HG03095 (cell line): Measurements from ENCODE around the gene MMP24.
"Not testable (repeated sequence)": the region's sequence is repeated elsewhere in the genome, so short reads cannot be mapped to it uniquely, and the experiment has no call there.

Experiments used
- ATAC-seq: cut with Tn5 transposase; IDR thresholded peaks from one replicate; pipeline ENCODE4 v1.9.1; 2021; ENCODE audit warnings: moderate library complexity; ENCODE audit not compliant: unreplicated experiment

The MMP24 gene

DNA sequence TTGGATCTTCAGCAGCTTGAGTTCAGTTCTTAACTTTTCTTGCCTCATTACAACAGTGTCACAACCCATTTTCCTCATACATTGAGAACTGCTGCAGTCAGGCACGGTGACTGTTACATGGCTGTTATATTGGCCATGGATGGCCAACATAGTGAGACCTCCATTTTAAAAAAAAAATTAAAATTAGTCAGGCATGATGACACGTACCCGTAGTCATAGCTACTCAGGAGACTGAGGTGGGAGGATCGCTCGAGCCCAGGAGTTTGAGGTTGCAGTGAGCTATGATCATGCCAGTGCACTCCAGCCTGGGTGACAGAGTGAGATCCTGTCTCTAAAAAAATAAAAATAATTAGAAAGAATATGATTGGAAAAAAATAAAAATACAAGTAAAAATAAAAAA is 9.9 kb upstream of the MMP24 start:
- no peak for ATAC-seq

DNA sequence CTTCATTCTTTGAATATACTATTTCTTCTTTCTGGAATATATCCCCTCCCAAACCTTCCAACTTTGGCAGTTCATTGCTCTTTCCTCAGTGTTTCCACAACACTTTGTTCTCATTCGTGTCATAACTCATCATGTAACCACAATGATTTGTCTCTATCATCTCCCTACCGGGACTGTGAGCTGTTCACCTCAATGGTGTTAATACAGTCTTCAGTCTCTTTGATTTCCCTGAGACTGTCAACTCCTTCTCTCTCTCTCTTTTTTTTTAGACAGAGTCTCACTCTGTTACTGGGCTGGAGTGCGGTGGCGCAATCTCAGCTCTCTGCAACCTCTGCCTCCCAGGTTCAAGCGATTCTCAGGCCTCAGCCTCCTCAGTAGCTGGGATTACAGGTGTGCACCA is 2.5 kb upstream of the MMP24 start:
- ATAC-seq, result no peak

DNA sequence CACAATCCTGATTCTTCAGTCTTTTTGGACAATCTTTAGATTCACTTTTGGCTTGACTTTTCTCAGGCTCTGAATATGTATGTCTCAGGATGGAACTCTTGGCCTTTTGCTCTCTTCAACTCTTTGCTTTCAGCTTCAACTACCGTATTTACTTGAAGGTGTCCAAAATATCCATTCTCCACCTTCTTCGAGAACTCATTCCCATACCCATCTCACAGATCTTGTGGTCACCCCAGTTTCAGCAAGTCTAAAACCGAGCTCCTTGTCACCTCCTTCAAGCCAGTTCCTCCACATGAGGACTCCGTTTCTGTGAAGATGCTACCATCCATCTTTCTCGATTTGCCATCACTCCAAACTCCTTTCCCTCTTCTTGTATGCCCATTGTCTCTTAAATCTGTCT is 2.0 kb upstream of the MMP24 start:
- no peak for ATAC-seq

DNA sequence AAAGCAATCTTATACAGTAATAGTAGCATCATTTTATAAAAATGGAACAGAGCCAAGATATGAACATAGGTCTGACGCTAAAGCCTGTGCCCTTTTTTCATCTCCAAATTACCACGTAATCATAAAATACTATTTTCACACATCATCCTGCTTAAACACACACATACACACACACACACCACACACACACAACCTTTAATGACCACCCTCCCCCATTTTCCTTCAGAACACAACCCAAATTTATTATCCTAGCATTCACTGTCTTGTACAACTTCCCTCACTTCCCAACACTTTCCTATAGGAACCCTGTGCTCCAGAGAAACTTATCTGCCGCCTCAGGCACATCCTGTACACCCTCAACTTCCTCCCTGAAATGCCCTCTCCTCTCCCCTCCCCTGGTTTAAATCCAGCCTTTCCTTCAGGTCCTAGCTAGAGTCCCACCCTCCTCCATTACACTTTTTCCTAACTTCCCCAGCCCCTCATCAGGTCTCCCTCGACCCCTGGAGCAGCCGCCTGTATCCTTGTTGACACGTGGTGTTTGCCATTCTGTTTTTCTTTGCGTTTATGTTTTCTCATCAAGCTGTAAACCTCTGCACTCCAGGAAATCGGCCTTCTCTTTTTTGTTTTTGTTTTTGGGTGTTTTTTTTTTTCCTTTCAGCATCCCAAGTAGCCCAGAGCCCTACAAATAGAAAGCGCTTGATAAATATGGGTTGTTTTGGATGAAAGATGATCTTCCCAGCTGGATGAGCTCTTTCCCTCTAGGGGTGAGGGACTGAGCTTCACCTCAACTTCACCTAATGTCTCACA is 968 bp upstream of the MMP24 start:
- no peak for ATAC-seq

DNA sequence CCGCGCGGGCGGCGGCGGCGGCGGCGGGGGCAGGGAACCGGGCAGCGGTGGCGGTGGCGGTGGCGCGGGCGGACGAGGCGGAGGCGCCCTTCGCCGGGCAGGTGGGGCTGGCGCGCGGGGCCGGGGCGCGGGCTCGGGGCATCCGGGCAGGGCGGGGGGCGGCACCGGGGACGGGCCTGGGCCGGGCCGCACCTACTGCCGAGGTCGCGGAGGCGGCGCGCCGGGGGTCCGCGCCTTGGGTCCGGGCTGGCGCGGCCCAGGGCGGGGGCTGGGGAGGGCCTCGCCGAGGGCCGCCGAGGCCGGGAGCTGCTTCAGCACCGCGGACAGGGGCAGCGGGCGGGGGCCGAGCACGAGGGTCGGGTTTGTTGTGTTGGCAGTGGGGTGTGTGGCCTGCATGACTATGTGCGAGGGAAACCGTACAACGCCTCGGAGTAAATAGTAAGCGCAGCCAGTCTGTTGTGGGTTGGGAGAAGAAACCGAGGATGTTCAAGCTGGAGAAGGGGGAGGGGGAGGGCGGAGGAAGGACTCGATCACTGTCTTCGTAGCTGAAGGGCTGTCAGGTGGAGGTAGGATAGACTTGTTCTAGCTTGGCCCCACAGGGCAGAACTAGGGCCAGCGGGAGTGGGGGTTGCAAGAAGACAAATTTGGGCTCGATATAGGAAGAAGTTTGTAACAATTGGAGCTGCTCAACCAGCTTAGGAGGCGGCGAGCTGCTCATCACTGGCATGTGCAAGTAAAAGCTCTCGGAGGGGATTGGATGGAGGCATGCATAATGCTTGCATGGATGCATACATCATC is 593 bp downstream of the MMP24 start:
- no peak for ATAC-seq

DNA sequence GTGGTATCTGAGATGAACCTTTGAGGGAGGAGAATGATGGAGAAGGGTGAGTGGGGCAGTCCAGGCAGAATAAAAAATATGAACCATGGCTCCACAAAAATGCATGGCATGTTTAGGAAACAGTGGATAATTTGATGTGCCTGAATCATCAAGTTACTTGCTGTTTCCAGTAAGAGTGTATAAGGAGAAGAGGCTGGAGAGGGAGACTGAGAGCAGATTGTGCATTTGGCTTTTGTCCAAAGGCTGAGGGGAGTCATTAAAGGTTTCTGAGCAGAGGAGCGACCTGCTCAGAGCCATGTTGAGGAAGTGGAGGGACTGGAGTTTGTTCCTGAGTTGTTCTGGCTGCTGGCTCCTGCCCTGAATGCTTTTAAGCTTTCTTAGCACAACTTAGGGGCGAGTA is 6.1 kb downstream of the MMP24 start:
- no peak for ATAC-seq

DNA sequence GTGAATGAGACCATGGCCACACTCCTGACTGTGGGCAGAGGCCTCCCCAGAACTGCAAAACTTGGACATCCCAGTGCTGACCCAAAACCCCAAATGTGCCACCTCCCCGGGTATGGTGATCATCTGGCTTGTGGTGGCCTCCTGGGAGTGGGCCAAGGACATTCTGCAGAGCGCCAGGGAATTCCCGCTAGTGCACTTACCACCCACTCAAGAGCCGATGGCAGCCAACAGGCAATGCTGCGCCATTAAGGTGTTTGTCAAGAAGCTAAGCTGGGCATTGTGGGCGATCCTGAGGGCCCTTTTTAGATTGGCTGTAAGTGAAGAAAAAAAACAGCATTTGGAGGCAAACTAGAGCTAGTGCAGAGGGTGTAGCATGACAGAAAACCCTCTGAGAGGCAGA is 9.4 kb downstream of the MMP24 start:
- ATAC-seq, result no peak

DNA sequence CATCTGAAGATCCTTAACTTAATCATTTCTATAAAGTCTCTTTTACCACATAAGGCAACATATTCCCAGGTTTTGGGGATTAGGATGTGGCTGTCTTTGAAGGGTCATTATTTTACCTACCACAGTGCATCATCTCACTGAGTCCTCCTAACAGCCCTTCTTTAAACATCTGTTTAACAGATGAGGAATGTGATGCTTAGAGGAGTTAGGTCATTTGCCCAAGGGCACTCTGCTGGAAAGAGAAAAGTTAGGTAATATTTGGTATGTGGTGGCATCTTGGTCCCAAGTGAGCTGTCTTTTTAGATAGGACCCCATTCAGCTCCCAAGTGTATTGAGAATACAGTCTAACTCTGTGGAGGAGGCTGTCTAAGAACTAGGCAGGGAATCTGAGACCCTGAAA is 11.0 kb downstream of the MMP24 start:
- no peak for ATAC-seq

DNA sequence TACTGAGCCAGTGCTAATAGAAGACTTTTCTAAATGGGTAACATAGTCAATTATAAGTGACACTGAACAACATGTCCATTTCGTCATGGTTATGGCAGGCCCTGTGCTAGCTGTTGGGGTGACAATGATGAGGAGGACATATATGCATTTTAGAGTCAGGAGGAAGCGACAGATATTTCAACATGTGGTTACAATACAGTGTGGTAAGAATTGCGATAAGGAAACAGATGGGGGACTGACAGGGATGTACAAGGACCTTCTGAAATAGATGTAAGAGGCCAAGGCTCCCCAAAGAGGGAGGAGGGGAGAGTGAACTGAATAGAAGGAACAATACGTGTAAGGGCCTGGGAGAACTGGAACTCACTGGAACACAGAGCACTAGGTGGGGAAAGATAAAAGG is 11.7 kb downstream of the MMP24 start:
- no peak for ATAC-seq

DNA sequence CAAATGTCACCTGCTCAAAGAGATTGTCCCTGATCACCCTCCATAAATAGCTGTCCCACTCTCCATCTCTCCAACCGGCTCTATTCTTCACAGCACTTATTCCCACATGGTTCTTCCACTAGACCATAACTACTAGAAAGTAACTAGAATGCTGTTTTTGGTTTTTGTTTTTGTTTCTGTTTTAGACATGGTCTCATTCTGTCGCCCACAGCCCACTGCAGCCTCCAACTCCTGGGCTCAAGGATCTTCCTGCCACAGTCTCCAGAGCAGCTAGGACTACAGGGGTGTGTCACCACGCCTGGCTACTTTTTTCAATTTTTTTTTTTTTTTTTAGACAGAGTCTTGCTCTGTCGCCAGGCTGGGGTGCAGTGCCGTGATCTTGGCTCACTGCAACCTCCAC is 12.2 kb downstream of the MMP24 start:
- no peak for ATAC-seq

DNA sequence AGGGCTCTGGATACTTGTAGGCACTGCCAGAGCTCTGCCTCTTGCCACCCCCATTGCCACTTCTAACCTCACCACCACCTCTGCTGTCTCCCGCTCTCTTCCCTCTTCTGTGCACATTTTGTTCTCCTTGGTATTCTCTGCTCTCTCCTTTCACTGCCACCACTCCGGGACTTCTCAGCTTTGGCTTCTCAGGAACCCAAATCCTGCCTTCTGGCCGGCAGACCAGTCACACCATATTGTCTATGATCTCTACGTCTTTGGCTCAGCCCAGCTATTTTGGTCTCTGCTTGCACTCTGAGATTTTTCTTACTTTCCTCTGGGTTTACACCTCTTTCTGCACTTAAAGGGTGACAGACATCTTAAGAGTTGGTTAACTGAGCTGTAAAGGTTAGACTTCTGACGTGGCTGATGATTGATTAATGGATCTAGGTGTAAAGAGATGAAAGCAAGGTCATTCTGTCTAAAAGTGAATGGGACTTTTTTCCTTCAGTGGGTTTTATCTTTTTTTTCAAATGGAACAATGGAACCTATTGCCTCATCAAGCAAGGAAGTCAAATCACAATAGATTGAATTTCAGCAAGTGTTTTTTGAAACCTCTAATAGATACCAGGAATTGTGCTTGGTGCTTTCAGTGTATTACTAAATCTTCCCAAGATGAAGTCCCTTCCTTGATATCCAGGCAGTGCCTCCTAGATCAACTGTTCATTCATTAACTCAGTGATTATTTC is 13.8 kb downstream of the MMP24 start:
- no peak for ATAC-seq

DNA sequence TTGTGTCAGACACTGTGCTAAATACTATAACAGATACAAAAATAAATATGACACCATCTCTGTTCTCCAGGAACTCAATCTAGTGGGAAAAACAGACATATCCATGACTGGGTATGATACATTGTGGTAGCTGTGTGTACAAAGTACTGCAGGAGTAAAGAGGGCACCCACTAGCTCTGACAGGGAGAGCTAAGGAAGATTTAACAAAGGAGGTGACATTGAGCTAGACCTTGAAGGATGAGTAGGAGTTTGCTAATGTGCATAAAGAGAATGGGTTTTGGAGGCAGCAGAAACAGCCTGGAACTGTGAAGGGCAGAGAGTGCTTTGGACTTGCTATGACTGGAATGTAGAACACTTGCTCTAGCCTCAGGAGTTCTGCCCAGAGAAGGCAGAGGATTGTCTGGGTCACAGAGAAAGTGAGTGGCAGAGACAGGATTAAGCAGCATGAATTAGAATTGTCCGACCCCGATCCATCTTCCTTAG is 14.4 kb downstream of the MMP24 start:
- ATAC-seq, result no peak

DNA sequence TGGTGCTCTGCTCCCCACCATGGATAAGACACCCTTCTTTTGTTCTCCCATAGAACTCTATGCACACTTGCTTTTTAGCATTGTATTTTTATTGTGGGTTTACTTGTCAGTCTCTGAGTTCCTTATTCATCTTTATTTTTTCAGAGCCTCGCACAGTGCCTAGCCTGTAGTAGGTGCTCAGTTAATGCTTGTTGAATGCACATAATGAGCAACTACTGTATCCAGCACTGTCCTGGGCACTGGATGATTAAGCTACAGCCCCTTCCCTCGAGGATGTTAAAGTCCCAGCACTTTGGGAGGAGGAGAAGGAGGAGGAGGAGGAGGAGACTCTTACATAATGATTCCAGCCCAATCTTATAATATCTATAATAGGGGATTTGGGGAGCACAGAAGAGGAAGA is 16.8 kb downstream of the MMP24 start:
- ATAC-seq, result no peak

DNA sequence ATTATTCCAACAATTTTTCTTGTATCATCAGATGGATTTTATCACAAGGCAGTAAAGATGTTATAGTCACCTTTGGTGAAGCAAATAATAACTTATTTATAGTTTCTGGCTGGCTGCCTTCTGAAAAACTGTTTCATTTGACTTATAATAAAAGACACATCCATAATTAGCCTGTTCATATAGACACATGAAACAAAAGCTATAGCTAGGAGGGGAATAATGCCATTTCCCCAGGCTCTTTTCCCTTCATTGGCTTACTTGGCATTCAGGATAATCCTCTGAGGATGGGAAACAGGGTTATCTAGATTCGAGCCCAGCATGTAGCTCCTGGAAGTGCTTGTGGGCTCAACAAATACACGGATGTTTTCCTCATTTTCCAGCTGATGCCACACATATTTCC is 17.5 kb downstream of the MMP24 start:
- ATAC-seq, result no peak

DNA sequence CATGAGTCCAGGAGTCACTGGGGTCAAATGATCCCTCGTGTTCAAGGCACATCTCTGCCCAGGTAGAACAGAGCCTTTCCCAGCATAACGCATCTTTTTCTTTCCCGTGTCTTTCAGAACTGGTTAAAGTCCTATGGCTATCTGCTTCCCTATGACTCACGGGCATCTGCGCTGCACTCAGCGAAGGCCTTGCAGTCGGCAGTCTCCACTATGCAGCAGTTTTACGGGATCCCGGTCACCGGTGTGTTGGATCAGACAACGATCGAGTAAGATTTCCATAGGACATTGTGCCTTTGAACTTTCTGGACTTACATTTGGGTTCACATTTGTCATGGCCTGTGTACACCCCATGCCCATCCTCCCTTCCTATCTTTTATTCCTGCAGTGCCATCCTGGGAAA is 20.2 kb downstream of the MMP24 start:
- no peak for ATAC-seq

DNA sequence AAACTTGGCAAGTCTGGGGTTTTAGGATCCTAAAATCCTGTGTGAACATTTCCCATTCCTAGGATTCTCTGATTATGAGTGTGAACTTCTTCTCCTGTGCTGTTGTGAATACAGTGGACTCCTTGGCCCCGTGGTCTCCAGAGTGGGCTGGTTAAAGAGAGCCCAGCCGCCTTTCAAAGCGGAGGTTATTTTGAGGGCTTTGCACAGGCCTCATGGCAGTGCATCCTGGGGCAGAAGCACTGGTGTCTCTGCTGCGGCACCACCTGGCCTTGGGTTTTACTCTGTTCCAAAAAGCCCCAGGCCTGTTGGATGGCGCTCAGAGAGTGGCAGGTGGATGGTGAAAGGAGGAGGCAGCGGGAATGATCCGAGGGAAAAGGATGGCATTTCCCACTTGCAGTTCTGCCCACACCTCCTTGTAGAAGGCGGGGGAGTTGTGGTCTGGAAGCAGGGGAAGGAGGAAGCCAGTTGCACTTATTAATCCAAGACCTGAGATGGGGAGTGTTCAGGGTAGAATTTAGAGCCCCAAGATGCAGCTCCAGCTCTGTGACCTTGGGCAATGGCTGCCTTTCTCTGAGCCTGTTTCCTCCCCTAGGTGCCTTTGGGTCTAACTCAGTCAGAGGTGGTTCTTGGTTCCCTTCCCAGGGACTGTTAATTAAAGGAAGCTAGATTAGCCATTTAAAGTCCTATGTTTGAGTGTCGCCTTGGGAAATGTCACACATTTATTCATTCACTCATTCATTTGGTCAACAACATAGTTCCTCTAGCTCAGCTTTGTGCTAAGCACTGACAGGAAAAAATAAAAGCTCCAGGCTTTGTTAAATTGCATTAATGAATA is 22.4 kb downstream of the MMP24 start:
- ATAC-seq, result no peak

DNA sequence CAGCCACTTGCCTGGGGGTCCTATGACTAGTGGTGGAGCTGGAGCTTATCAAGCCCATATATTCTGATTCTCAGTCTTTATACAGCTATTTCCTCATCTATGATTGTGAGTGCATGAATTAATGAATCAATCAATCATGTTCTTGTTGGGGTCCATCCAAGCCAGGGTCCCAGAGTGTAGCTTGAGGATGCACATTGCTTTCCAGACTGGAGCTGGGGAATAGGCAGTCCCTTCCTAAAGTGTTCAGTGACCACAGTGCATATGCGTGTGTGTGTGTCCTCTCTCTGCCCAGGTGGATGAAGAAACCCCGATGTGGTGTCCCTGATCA is 25.1 kb downstream of the MMP24 start:
- no peak for ATAC-seq

DNA sequence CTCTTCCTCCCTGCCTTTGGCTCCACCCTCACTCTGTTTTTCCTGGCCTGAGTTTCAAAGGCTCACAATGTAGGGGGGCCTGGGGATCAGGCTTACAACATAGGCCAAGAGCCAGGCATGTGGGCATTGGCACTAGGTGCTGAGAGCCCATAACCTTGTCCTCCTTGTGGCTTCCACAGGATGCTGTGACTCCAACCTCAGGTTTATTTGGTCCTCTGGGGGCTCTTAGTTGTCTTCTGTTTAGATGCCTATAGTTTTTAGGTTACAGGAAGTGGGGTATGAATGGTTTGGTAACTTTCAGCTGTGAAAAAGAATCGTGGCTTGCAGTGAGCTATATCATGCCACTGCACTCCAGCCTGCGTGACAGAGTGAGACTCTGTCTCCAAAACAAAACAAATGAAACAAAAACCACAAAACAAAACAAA is 25.6 kb downstream of the MMP24 start:
- no peak for ATAC-seq

DNA sequence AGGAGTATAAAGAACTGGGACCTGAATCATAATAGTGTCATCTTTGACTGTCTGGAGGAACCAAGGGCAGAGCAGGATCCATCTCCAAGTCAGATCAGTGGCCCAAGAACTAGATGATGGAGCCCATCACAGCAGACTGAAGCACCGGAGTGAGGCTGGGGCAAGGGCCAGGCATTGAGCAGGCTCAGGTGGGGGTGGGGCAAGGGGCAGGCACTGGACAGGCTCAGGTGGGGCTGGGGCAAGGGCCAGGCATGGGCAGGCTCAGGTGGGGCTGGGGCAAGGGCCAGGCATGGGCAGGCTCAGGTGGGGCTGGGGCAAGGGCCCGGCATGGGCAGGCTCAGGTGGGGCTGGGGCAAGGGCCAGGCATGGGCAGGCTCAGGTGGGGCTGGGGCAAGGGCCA is 26.1 kb downstream of the MMP24 start:
- not testable (repeated sequence) for ATAC-seq

DNA sequence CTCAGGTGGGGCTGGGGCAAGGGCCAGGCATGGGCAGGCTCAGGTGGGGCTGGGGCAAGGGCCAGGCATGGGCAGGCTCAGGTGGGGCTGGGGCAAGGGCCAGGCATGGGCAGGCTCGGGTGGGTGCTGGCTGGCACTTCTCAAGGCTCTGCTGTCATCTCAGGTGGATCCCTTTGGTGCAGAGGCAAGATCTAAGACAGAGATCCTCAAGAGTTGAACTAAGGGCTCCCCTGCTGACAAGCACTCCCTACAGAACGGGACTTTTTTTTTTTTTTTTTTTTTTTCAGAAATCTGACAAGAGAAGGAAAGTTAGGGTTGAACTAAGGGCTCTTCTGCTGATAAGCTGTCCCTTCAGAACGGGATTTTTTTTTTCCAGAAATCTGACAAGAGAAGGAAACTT is 26.5 kb downstream of the MMP24 start:
- ATAC-seq, result no peak

DNA sequence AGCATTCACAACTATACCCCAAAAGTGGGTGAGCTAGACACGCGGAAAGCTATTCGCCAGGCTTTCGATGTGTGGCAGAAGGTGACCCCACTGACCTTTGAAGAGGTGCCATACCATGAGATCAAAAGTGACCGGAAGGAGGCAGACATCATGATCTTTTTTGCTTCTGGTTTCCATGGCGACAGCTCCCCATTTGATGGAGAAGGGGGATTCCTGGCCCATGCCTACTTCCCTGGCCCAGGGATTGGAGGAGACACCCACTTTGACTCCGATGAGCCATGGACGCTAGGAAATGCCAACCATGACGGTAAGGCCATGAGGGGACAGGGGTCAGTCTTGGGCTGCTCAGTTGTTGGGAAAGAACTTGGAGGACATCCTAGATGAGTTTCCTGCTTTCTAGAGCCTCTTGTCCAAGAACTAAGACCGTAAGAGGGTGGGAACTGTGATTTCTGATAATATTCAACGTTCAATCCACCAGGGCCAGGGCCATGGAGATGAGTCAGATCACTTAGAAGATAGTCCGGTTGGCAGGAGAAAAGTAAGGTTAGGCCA is 28.0 kb downstream of the MMP24 start:
- ATAC-seq, result no peak
